ENCODE measurements around the gene CNBP. TPM values are rescaled to one million over a fixed set of nuclear protein-coding genes. Genes with fewer than 3 reads are reported as not detected.

CNBP gene
- total and polyA plus RNA-seq, 2 of the 13 experiments (the other 11 are each of a cell fraction or from before 2014, with no cell fraction given): 282 to 354 TPM

DNA sequence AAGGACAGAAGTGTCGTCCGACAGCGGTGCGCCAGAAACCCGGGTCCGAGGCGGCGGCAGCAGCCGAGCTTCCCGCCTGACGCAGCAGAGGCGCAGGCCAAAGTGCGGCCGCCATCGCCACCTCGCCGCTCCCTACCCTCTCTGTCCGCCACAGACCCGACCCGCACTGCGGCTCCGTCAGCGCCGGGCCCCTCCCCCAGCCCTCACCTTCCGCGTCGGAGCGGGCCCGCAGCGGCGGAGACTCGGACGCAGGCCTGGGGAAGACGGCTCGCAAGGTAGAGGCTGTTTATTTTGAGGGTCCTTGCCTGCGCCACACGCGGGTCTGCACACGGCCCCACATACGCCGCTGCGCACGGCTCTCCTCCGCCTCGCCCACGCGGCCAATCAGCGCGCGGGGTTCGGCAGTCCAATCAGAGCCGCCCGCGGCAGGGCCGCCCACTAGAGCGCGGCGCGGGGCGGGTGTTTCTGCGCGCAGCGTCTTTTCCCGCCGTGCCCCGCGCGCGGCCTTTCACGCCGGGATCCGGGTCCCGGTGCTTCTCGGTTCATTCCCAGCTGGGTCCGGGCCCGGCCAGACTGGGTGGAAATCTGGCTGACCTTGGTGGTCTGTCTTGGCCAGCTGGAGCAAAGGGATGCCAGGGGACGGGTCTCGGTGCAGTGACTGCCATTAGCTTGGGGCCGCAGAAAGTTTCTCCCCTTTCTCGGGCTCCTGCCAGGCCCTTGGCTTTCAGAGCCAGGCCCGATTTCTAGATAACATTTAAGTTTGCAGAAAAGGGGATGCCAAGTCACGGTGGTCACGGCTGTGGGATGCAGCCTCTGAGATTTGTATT, at the start of gene CNBP (continued):
- TF ChIP-seq PHF20 (CRISPR knock-in tag; IDR thresholded peaks at IDR 0.05) (peak; percentile 67), ZNF263 (CRISPR knock-in tag; IDR thresholded peaks at IDR 0.05) (peak; percentile 16; the same call in 1 of the 2 replicates), ZNF451 (CRISPR knock-in tag; IDR thresholded peaks at IDR 0.05) (no peak; the same call in 1 of the 2 replicates), STAG1 (CRISPR knock-in tag; IDR thresholded peaks at IDR 0.05) (0 out of 2 replicates have a peak, but pooled peaks have one; percentile 2), SIN3A (IDR thresholded peaks at IDR 0.05; ENCODE audit: borderline replicate concordance, low read depth, low read length) (peak; percentile 81; the same call in 1 of the 2 replicates), PAF1 (CRISPR knock-in tag; IDR thresholded peaks at IDR 0.05) (no peak), HDAC2 (CRISPR knock-in tag; IDR thresholded peaks at IDR 0.05) (peak; percentile 67), BRD4 (CRISPR knock-in tag; IDR thresholded peaks at IDR 0.05) (peak; percentile 77; the same call in 1 of the 2 replicates), FLYWCH1 (CRISPR knock-in tag; IDR thresholded peaks at IDR 0.05) (no peak), ZFX (CRISPR knock-in tag; IDR thresholded peaks at IDR 0.05; ENCODE audit: low read depth) (peak; percentile 97), ZNF256 (CRISPR knock-in tag; conservative IDR thresholded peaks at IDR 0.05) (peak; percentile 66; the same call in 1 of the 2 replicates), ZMAT3 (CRISPR knock-in tag; conservative IDR thresholded peaks at IDR 0.05) (peak; percentile 82), ZNF496 (CRISPR knock-in tag; IDR thresholded peaks at IDR 0.05; ENCODE audit: insufficient replicate concordance) (no peak), ZNF749 (CRISPR knock-in tag; IDR thresholded peaks at IDR 0.05; ENCODE audit: borderline replicate concordance) (peak; percentile 64; the same call in 1 of the 2 replicates), HIVEP1 (CRISPR knock-in tag; IDR thresholded peaks at IDR 0.05) (no peak; the same call in none of the 2 replicates), PHF21A (CRISPR knock-in tag; IDR thresholded peaks at IDR 0.05) (peak; percentile 40; the same call in 1 of the 2 replicates), DNMT3B (CRISPR knock-in tag; conservative IDR thresholded peaks at IDR 0.05) (0 out of 2 replicates have a peak, but pooled peaks have one; percentile 13), BHLHE40 (IDR thresholded peaks at IDR 0.05; ENCODE audit: low read length) (0 out of 2 replicates have a peak, but pooled peaks have one; percentile 12), ZNF572 (CRISPR knock-in tag; IDR thresholded peaks at IDR 0.05) (peak; percentile 96; the same call in 1 of the 2 replicates), SP2 (CRISPR knock-in tag; IDR thresholded peaks at IDR 0.05) (peak; percentile 82), YEATS4 (CRISPR knock-in tag; IDR thresholded peaks at IDR 0.05; ENCODE audit: borderline replicate concordance) (peak; percentile 95), ONECUT2 (CRISPR knock-in tag; IDR thresholded peaks at IDR 0.05) (peak; percentile 33; the same call in 1 of the 2 replicates)
- TF ChIP-seq, protein P1, sequence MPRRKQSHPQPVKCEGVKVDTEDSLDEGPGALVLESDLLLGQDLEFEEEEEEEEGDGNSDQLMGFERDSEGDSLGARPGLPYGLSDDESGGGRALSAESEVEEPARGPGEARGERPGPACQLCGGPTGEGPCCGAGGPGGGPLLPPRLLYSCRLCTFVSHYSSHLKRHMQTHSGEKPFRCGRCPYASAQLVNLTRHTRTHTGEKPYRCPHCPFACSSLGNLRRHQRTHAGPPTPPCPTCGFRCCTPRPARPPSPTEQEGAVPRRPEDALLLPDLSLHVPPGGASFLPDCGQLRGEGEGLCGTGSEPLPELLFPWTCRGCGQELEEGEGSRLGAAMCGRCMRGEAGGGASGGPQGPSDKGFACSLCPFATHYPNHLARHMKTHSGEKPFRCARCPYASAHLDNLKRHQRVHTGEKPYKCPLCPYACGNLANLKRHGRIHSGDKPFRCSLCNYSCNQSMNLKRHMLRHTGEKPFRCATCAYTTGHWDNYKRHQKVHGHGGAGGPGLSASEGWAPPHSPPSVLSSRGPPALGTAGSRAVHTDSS (CRISPR knock-in tag; conservative IDR thresholded peaks at IDR 0.05): no peak; the same call in 1 of the 2 replicates
- TF ChIP-seq, protein P2, sequence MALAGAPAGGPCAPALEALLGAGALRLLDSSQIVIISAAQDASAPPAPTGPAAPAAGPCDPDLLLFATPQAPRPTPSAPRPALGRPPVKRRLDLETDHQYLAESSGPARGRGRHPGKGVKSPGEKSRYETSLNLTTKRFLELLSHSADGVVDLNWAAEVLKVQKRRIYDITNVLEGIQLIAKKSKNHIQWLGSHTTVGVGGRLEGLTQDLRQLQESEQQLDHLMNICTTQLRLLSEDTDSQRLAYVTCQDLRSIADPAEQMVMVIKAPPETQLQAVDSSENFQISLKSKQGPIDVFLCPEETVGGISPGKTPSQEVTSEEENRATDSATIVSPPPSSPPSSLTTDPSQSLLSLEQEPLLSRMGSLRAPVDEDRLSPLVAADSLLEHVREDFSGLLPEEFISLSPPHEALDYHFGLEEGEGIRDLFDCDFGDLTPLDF (CRISPR knock-in tag; IDR thresholded peaks at IDR 0.05): peak; percentile 82

Measured in HepG2 (cell line).